ENCODE results near the gene CHCHD10.

Gene CHCHD10

DNA sequence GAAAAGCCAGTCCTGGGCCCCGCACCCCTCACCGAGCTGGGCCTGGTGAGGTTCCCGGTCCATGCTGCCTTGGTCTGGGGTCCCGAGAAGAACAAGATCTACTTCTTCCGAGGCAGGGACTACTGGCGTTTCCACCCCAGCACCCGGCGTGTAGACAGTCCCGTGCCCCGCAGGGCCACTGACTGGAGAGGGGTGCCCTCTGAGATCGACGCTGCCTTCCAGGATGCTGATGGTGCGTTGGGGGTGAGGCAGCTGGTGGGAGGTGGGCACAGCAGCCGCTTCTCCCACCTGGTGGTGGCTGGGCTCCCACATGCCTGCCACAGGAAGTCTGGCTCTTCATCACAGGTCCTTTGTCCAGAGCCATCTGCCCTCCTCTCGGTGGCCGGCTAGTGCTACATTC is 14.5 kb upstream of the CHCHD10 start:
- POLR2A ChIA-PET = interaction anchor here (0.7 kb wide), 1 partner anchor 9 kb away, joined by 7 read pairs; no protein-coding TSS in a partner anchor
- Histone ChIP-seq H3K36me3 (ENCODE audit: control insufficient read depth in 4 of 4, insufficient read depth in 4 of 4, low read length in 3 of 4) (no peaks in the 10 kb centered on the region), H3K9me3 (ENCODE audit: control extremely low read depth in 1 of 5, control insufficient read depth in 4 of 5, insufficient read depth in 2 of 5, low read depth in 1 of 5, low read length in 4 of 5) (no peaks in the 10 kb centered on the region), H3K4me3 (ENCODE audit: control insufficient read depth in 1 of 7, extremely low read depth in 1 of 7, insufficient read depth in 4 of 7, low read depth in 2 of 7, low read length in 6 of 7) (no peak overlapping the region), H3K27ac (ENCODE audit: insufficient read depth in 1 of 2, low read depth in 1 of 2, low read length in 2 of 2, poor library complexity in 1 of 2, severe bottlenecking in 2 of 2) (no peak overlapping the region), H3K4me1 (ENCODE audit: control extremely low read depth in 1 of 4, control insufficient read depth in 4 of 4, insufficient read depth in 4 of 4, low read length in 3 of 4) (peaks cover 0 to 40% (median 35%) of the 10 kb centered on the region in 4 experiments), H3K27me3 (replicated peaks in 2 of 5; ENCODE audit: control insufficient read depth in 4 of 5, insufficient read depth in 5 of 5, low read length in 4 of 5) (no peaks in the 10 kb centered on the region)
- CTCF ChIA-PET = no interaction called here
- WGBS (ENCODE audit: insufficient coverage) = 95% methylated on average over 16 of the region's 16 CpGs
- DNase-seq = no peak

- peaks cover 0 to 39% (median 34%) of the 10 kb centered on the region in 4 experiments for H3K4me1 ChIP-seq (ENCODE audit: control extremely low read depth in 1 of 4, control insufficient read depth in 4 of 4, insufficient read depth in 4 of 4, low read length in 3 of 4)
- H3K27ac ChIP-seq (ENCODE audit: insufficient read depth in 1 of 2, low read depth in 1 of 2, low read length in 2 of 2, poor library complexity in 1 of 2, severe bottlenecking in 2 of 2) = no peak overlapping the region
- WGBS (ENCODE audit: insufficient coverage) = 98% methylated on average over 10 of the region's 14 CpGs
- H3K27me3 ChIP-seq (replicated peaks in 2 of 5; ENCODE audit: control insufficient read depth in 4 of 5, insufficient read depth in 5 of 5, low read length in 4 of 5) = no peaks in the 10 kb centered on the region
- ChIA-PET CTCF (no interaction called here), POLR2A (no interaction called here)
- DNase-seq = no peak
- H3K36me3 ChIP-seq (ENCODE audit: control insufficient read depth in 4 of 4, insufficient read depth in 4 of 4, low read length in 3 of 4) = no peaks in the 10 kb centered on the region
- no peak overlapping the region for H3K4me3 ChIP-seq (ENCODE audit: control insufficient read depth in 1 of 7, extremely low read depth in 1 of 7, insufficient read depth in 4 of 7, low read depth in 2 of 7, low read length in 6 of 7)
- H3K9me3 ChIP-seq (ENCODE audit: control extremely low read depth in 1 of 5, control insufficient read depth in 4 of 5, insufficient read depth in 2 of 5, low read depth in 1 of 5, low read length in 4 of 5) = no peaks in the 10 kb centered on the region
Measured at GRCh38 chr22:23781511-23782183, 13.9 kb upstream of the CHCHD10 start.

GRCh38 chr22:23781065-23781464 is 13.3 kb upstream of the CHCHD10 start:
- no peak overlapping the region for H3K4me3 ChIP-seq (ENCODE audit: control insufficient read depth in 1 of 7, extremely low read depth in 1 of 7, insufficient read depth in 4 of 7, low read depth in 2 of 7, low read length in 6 of 7)
- 96% methylated on average over 10 of the region's 15 CpGs for WGBS (ENCODE audit: insufficient coverage)
- ChIA-PET CTCF (interaction anchor here (0.8 to 1.0 kb wide), 2 partner anchors 26 to 75 kb away, joined by 3 to 5 read pairs; no protein-coding TSS in a partner anchor), POLR2A (no interaction called here)
- no peak overlapping the region for H3K27ac ChIP-seq (ENCODE audit: insufficient read depth in 1 of 2, low read depth in 1 of 2, low read length in 2 of 2, poor library complexity in 1 of 2, severe bottlenecking in 2 of 2)
- H3K36me3 ChIP-seq (ENCODE audit: control insufficient read depth in 4 of 4, insufficient read depth in 4 of 4, low read length in 3 of 4) = no peaks in the 10 kb centered on the region
- peaks cover 0 to 33% (median 28%) of the 10 kb centered on the region in 4 experiments for H3K4me1 ChIP-seq (ENCODE audit: control extremely low read depth in 1 of 4, control insufficient read depth in 4 of 4, insufficient read depth in 4 of 4, low read length in 3 of 4)
- no peaks in the 10 kb centered on the region for H3K27me3 ChIP-seq (replicated peaks in 2 of 5; ENCODE audit: control insufficient read depth in 4 of 5, insufficient read depth in 5 of 5, low read length in 4 of 5)
- no peak for DNase-seq
- no peaks in the 10 kb centered on the region for H3K9me3 ChIP-seq (ENCODE audit: control extremely low read depth in 1 of 5, control insufficient read depth in 4 of 5, insufficient read depth in 2 of 5, low read depth in 1 of 5, low read length in 4 of 5)

DNA sequence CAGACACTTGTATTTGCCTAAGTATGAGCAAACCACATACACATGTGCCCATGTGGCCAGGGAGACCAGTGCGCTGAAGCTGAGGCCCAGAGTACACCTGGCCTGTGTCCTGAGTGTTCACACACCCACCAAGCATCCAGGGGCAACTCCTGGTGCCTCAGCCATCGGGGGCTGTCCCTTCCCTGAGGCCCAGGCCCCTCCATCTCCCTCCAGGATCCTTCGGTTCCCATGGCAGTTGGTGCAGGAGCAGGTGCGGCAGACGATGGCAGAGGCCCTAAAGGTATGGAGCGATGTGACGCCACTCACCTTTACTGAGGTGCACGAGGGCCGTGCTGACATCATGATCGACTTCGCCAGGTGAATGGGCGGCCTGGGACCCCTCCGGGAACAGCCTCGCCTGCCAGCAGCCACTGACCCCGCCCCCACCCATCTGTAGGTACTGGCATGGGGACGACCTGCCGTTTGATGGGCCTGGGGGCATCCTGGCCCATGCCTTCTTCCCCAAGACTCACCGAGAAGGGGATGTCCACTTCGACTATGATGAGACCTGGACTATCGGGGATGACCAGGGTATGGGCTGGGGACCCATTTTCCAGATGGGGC is 12.5 kb upstream of the CHCHD10 start:
- ChIA-PET POLR2A (no interaction called here), CTCF (interaction anchor here (0.8 to 1.2 kb wide), 3 partner anchors 9 to 76 kb away, joined by 3 to 5 read pairs (median 3); no protein-coding TSS in a partner anchor)
- Histone ChIP-seq H3K27me3 (replicated peaks in 2 of 5; ENCODE audit: control insufficient read depth in 4 of 5, insufficient read depth in 5 of 5, low read length in 4 of 5) (no peaks in the 10 kb centered on the region), H3K9me3 (ENCODE audit: control extremely low read depth in 1 of 5, control insufficient read depth in 4 of 5, insufficient read depth in 2 of 5, low read depth in 1 of 5, low read length in 4 of 5) (no peaks in the 10 kb centered on the region), H3K36me3 (ENCODE audit: control insufficient read depth in 4 of 4, insufficient read depth in 4 of 4, low read length in 3 of 4) (no peaks in the 10 kb centered on the region), H3K4me1 (ENCODE audit: control extremely low read depth in 1 of 4, control insufficient read depth in 4 of 4, insufficient read depth in 4 of 4, low read length in 3 of 4) (peaks cover 0 to 32% (median 26%) of the 10 kb centered on the region in 4 experiments), H3K27ac (ENCODE audit: insufficient read depth in 1 of 2, low read depth in 1 of 2, low read length in 2 of 2, poor library complexity in 1 of 2, severe bottlenecking in 2 of 2) (no peak overlapping the region), H3K4me3 (ENCODE audit: control insufficient read depth in 1 of 7, extremely low read depth in 1 of 7, insufficient read depth in 4 of 7, low read depth in 2 of 7, low read length in 6 of 7) (no peak overlapping the region)
- 95% methylated on average over 19 of the region's 20 CpGs for WGBS (ENCODE audit: insufficient coverage)
- DNase-seq = no peak

DNA sequence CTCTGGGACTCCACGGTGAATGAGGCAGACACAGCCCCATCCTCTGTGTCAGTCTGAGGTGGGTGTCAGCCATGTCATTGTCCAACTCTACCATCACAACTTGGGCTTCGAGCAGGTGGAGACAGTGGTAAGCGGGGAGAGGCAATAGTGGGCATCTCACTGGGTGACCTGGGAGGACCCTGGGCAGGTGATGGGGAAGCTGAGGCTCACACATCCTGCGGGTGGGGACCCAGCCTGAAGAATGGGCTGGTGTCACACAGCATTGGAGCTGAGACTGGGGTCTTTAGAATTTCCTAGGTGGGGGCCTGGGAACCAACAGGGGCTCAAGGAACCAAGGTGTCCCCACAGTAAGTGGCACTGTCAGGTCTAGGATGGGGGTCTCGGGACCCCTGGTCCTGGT is 12.0 kb upstream of the CHCHD10 start:
- Histone ChIP-seq H3K4me3 (ENCODE audit: control insufficient read depth in 1 of 7, extremely low read depth in 1 of 7, insufficient read depth in 4 of 7, low read depth in 2 of 7, low read length in 6 of 7) (no peak overlapping the region), H3K4me1 (ENCODE audit: control extremely low read depth in 1 of 4, control insufficient read depth in 4 of 4, insufficient read depth in 4 of 4, low read length in 3 of 4) (peaks cover 0 to 31% (median 25%) of the 10 kb centered on the region in 4 experiments), H3K9me3 (ENCODE audit: control extremely low read depth in 1 of 5, control insufficient read depth in 4 of 5, insufficient read depth in 2 of 5, low read depth in 1 of 5, low read length in 4 of 5) (no peaks in the 10 kb centered on the region), H3K36me3 (ENCODE audit: control insufficient read depth in 4 of 4, insufficient read depth in 4 of 4, low read length in 3 of 4) (no peaks in the 10 kb centered on the region), H3K27me3 (replicated peaks in 2 of 5; ENCODE audit: control insufficient read depth in 4 of 5, insufficient read depth in 5 of 5, low read length in 4 of 5) (no peaks in the 10 kb centered on the region), H3K27ac (ENCODE audit: insufficient read depth in 1 of 2, low read depth in 1 of 2, low read length in 2 of 2, poor library complexity in 1 of 2, severe bottlenecking in 2 of 2) (no peak overlapping the region)
- CTCF ChIA-PET = interaction anchor here (1.2 kb wide), 1 partner anchor 9 kb away, joined by 3 read pairs; no protein-coding TSS in a partner anchor
- no peak for DNase-seq
- POLR2A ChIA-PET = no interaction called here
- 92% methylated on average over 4 of the region's 5 CpGs for WGBS (ENCODE audit: insufficient coverage)

GRCh38 chr22:23779083-23779482 is 11.3 kb upstream of the CHCHD10 start:
- 94% methylated on average over 15 of the region's 16 CpGs for WGBS (ENCODE audit: insufficient coverage)
- no peak overlapping the region for H3K27ac ChIP-seq (ENCODE audit: insufficient read depth in 1 of 2, low read depth in 1 of 2, low read length in 2 of 2, poor library complexity in 1 of 2, severe bottlenecking in 2 of 2)
- no peaks in the 10 kb centered on the region for H3K9me3 ChIP-seq (ENCODE audit: control extremely low read depth in 1 of 5, control insufficient read depth in 4 of 5, insufficient read depth in 2 of 5, low read depth in 1 of 5, low read length in 4 of 5)
- peaks cover 0 to 25% (median 18%) of the 10 kb centered on the region in 4 experiments for H3K4me1 ChIP-seq (ENCODE audit: control extremely low read depth in 1 of 4, control insufficient read depth in 4 of 4, insufficient read depth in 4 of 4, low read length in 3 of 4)
- ChIA-PET CTCF (interaction anchor here (0.9 to 1.9 kb wide), 2 partner anchors 10 to 16 kb away, joined by 5 to 6 read pairs; partner anchors contain the start of gene C22orf15), POLR2A (no interaction called here)
- H3K36me3 ChIP-seq (ENCODE audit: control insufficient read depth in 4 of 4, insufficient read depth in 4 of 4, low read length in 3 of 4) = no peaks in the 10 kb centered on the region
- H3K27me3 ChIP-seq (replicated peaks in 2 of 5; ENCODE audit: control insufficient read depth in 4 of 5, insufficient read depth in 5 of 5, low read length in 4 of 5) = no peaks in the 10 kb centered on the region
- no peak overlapping the region for H3K4me3 ChIP-seq (ENCODE audit: control insufficient read depth in 1 of 7, extremely low read depth in 1 of 7, insufficient read depth in 4 of 7, low read depth in 2 of 7, low read length in 6 of 7)
- no peak for DNase-seq

DNA sequence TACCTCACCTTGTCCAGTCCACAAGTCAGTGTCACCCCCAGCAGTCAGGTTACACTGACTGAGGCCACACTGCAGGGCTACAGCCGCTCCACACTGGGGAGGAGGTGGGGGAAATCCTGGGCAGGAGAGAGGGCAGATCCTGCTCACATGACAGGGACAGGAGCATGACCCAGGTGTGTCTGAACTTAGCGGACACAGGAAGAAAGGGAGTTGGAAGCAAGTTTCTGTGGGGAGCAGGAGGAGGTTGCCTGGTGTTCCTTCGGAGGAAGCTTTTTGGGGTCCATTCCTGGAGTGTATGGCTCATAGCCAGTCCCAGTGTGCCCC is 10.8 kb upstream of the CHCHD10 start:
- DNase-seq = no peak
- Histone ChIP-seq H3K9me3 (ENCODE audit: control extremely low read depth in 1 of 5, control insufficient read depth in 4 of 5, insufficient read depth in 2 of 5, low read depth in 1 of 5, low read length in 4 of 5) (no peaks in the 10 kb centered on the region), H3K4me1 (ENCODE audit: control extremely low read depth in 1 of 4, control insufficient read depth in 4 of 4, insufficient read depth in 4 of 4, low read length in 3 of 4) (peaks cover 0 to 19% (median 13%) of the 10 kb centered on the region in 4 experiments), H3K36me3 (ENCODE audit: control insufficient read depth in 4 of 4, insufficient read depth in 4 of 4, low read length in 3 of 4) (no peaks in the 10 kb centered on the region), H3K27me3 (replicated peaks in 2 of 5; ENCODE audit: control insufficient read depth in 4 of 5, insufficient read depth in 5 of 5, low read length in 4 of 5) (peaks cover 0 to 3% (median 0%) of the 10 kb centered on the region in 5 experiments), H3K4me3 (ENCODE audit: control insufficient read depth in 1 of 7, extremely low read depth in 1 of 7, insufficient read depth in 4 of 7, low read depth in 2 of 7, low read length in 6 of 7) (no peak overlapping the region), H3K27ac (ENCODE audit: insufficient read depth in 1 of 2, low read depth in 1 of 2, low read length in 2 of 2, poor library complexity in 1 of 2, severe bottlenecking in 2 of 2) (no peak overlapping the region)
- CTCF ChIA-PET = interaction anchor here (0.9 to 2.8 kb wide), 7 partner anchors 9 to 554 kb away, joined by 3 to 14 read pairs (median 5); partner anchors contain the start of gene C22orf15
- POLR2A ChIA-PET = no interaction called here
- 95% methylated on average over 3 of the region's 3 CpGs for WGBS (ENCODE audit: insufficient coverage)

All from common myeloid progenitor, CD34-positive (primary cell).